Testis (tissue), 3 donors: ENCODE data around the gene ENTR1. TPM values are rescaled to one million over a fixed set of nuclear protein-coding genes. Genes with fewer than 3 reads are reported as not detected.

Experiments used
- DNase-seq: peaks from one replicate; pipeline ENCODE4 v3.0.0-alpha.2; 2019
- H3K27ac ChIP-seq, 2 donors: fragments of 200-600 bp; sonication (generic); one replicate each; pipeline ENCODE4 v1.5.1; 2019
- H3K27me3 ChIP-seq: fragments of 200-600 bp; sonication (generic); one replicate; pipeline ENCODE4 v1.5.1; 2019
- H3K36me3 ChIP-seq: fragments of 200-600 bp; sonication (generic); one replicate; pipeline ENCODE4 v1.5.1; 2017; ENCODE audit warnings: low read depth; ENCODE audit errors: missing control alignments
- H3K4me1 ChIP-seq: fragments of 200-600 bp; sonication (generic); one replicate; pipeline ENCODE4 v1.5.1; 2019
- H3K4me3 ChIP-seq, 2 donors: fragments of 200-600 bp; sonication (generic); one replicate each; pipeline ENCODE4 v1.5.1; 2017 to 2019
- H3K9me3 ChIP-seq: fragments of 200-600 bp; sonication (generic); one replicate; pipeline ENCODE4 v1.5.1; 2017
- CTCF ChIP-seq, 3 experiments: fragments of 450-650 bp in 2 of 3; fragments of 200-600 bp in 1 of 3; sonication (generic) in 1 of 3; IDR thresholded peaks; one replicate each; pipeline ENCODE4 v1.5.1; 2016 to 2019; ENCODE audit warnings: antibody characterized with exemption in 3 of 3, mild to moderate bottlenecking in 2 of 3, moderate library complexity in 1 of 3
- POLR2A ChIP-seq: fragments of 450-650 bp; IDR thresholded peaks from one replicate; pipeline ENCODE4 v1.6.1; 2017; ENCODE audit warnings: antibody characterized with exemption, mild to moderate bottlenecking, moderate library complexity
- WGBS, 2 donors: methylation state at CpG; one replicate each; pipeline ENCODE4 v1.1.5; 2018; 5-methylcytosine and 5-hydroxymethylcytosine counted together
- intact Hi-C: fragments of 100-400 bp; cut with DNase I; formaldehyde crosslinking; loops from one replicate; pipeline ENCODE4 v1.15.1; 2023; ENCODE audit warnings: low total_unique reads
- polyA plus RNA-seq: library from polyadenylated mRNA; stranded (reverse); fragments of 350-450 nt; fragmentation: Illumina TruSeq; extraction: RNeasy Lipid Tissue Mini Kit (QIAGEN cat#74804); gene quantifications from one replicate; pipeline ENCODE4 v1.2.3, GENCODE V29; 2014; ENCODE audit warnings: low read depth, low replicate concordance; ENCODE audit not compliant: insufficient read depth
- total RNA-seq, 2 donors: library from RNA; depleted of rRNA; stranded (reverse); fragments of >200 nt; gene quantifications; one replicate each; pipeline ENCODE4 v1.2.3, GENCODE V29; 2016

Gene ENTR1
- total and polyA plus RNA-seq, 3 donors from 2014 or later = 61.7 to 69.1 (median 64.3) TPM

GRCh38 chr9:136432591-136432990 is 22.2 kb upstream of the ENTR1 start:
- WGBS, 2 donors = 91 to 92% methylated on average over 13 to 26 of the region's 26 CpGs
- H3K9me3 ChIP-seq = no peaks in the 10 kb centered on the region
- intact Hi-C loops = no loop called here
- H3K4me1 ChIP-seq = peaks cover 7% of the 10 kb centered on the region
- H3K4me3 ChIP-seq = no peak overlapping the region
- DNase-seq = no peak
- H3K27me3 ChIP-seq = no peaks in the 10 kb centered on the region
- H3K27ac ChIP-seq = no peak overlapping the region
- no peaks in the 10 kb centered on the region for H3K36me3 ChIP-seq
- TF ChIP-seq POLR2A (no peak), CTCF (IDR thresholded peaks at IDR 0.05) (no peak)

GRCh38 chr9:136431782-136432350 is 21.5 kb upstream of the ENTR1 start:
- DNase-seq = no peak
- no peaks in the 10 kb centered on the region for H3K36me3 ChIP-seq
- no peak overlapping the region for H3K27ac ChIP-seq
- intact Hi-C loops = no loop called here
- H3K4me1 ChIP-seq = no peaks in the 10 kb centered on the region
- no peak overlapping the region for H3K4me3 ChIP-seq
- 90 to 93% methylated on average over 2 to 32 of the region's 36 CpGs for WGBS, 2 donors
- no peaks in the 10 kb centered on the region for H3K9me3 ChIP-seq
- no peaks in the 10 kb centered on the region for H3K27me3 ChIP-seq
- no peak for TF ChIP-seq CTCF (IDR thresholded peaks at IDR 0.05)
- no peak for TF ChIP-seq POLR2A

- no peaks in the 10 kb centered on the region for H3K27me3 ChIP-seq
- H3K27ac ChIP-seq = no peak overlapping the region
- H3K9me3 ChIP-seq = no peaks in the 10 kb centered on the region
- DNase-seq = no peak
- no peak for TF ChIP-seq CTCF (IDR thresholded peaks at IDR 0.05)
- no peak for TF ChIP-seq POLR2A
- no peaks in the 10 kb centered on the region for H3K36me3 ChIP-seq
- no peak overlapping the region for H3K4me3 ChIP-seq
- no peaks in the 10 kb centered on the region for H3K4me1 ChIP-seq
- 95 to 97% methylated on average over 17 to 27 of the region's 29 CpGs for WGBS, 2 donors
- intact Hi-C loops = no loop called here
These were observed 20.3 kb upstream of the ENTR1 start for GRCh38 chr9:136430588-136431234.

- WGBS, 2 donors = 84 to 87% methylated on average over 28 to 32 of the region's 32 CpGs
- H3K4me1 ChIP-seq = no peaks in the 10 kb centered on the region
- H3K9me3 ChIP-seq = no peaks in the 10 kb centered on the region
- no peak for DNase-seq
- H3K27me3 ChIP-seq = no peaks in the 10 kb centered on the region
- TF ChIP-seq POLR2A = no peak
- no peak for TF ChIP-seq CTCF (IDR thresholded peaks at IDR 0.05)
- no peaks in the 10 kb centered on the region for H3K36me3 ChIP-seq
- H3K4me3 ChIP-seq = no peak overlapping the region
- intact Hi-C loops = no loop called here
- H3K27ac ChIP-seq = no peak overlapping the region
These were observed 19.5 kb upstream of the ENTR1 start for GRCh38 chr9:136429683-136430491.
